Fibroblast of skin of abdomen (primary cell): Measurements from ENCODE around the gene NTNG2.
A peak's percentile ranks its signal among the peaks of the same experiment; 100 is the strongest.

ENCODE experiments used
- DNase-seq: peaks from one replicate; pipeline ENCODE4 v3.0.0-alpha.2; 2013

NTNG2 gene

GRCh38 chr9:132235894-132236661, 74.2 kb downstream of the NTNG2 start:
- peak; percentile 49 for DNase-seq

DNA sequence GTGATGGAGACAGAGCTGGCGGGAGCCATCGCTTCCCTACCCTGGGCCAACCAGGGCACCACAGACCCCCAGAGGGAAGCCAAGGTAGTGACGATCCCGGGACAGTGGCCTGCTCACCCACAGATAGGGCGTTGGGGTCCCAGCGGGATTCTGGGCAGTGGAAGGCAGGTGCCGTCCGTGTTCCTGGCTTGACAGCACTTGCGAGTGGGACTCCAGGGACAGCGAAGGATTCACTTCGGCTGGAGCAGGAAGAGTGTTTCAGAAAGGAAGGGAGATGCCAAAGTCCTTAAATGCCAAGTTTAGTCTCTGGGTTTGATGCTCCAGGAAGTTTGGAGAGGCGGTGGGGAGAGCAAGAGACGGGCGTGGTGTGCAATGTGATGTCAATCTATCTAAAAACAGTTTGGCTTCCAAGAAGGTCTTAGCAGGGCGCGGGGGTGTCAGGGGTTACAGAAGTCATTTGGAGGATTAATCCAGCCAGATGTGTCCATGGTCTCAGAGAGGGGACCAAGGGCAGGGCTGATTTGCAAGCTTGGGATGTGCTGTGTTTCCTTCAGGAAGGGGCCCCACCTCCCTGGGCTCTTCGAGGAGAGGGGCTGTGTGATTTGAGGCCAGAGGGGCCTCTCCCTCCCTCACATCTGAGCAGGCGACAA, 74.9 kb downstream of the NTNG2 start:
- DNase-seq, result no peak

GRCh38 chr9:132237481-132237880, 75.6 kb downstream of the NTNG2 start:
- DNase-seq, result no peak

GRCh38 chr9:132238026-132238972, 76.4 kb downstream of the NTNG2 start:
- DNase-seq, result no peak

DNA sequence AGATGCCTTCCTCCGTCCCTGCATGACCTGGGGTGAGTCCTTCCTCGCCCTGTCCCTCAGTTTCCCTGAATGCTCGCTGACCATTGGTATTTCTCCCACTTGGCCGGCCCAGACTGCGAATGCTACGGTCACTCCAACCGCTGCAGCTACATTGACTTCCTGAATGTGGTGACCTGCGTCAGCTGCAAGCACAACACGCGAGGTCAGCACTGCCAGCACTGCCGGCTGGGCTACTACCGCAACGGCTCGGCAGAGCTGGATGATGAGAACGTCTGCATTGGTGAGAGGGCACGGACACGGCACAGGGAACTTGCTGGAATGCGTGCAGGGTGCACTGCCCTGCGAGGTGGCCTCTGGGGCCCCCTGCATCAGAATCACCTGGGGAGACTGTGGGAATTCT, 77.1 kb downstream of the NTNG2 start:
- no peak for DNase-seq

- no peak for DNase-seq
Observed at GRCh38 chr9:132239518-132239917, 77.7 kb downstream of the NTNG2 start.

- no peak for DNase-seq
Observed at GRCh38 chr9:132239999-132240840, 78.4 kb downstream of the NTNG2 start.

- DNase-seq, result peak; percentile 75
Observed at GRCh38 chr9:132240841-132241482, 79.1 kb downstream of the NTNG2 start.

DNA sequence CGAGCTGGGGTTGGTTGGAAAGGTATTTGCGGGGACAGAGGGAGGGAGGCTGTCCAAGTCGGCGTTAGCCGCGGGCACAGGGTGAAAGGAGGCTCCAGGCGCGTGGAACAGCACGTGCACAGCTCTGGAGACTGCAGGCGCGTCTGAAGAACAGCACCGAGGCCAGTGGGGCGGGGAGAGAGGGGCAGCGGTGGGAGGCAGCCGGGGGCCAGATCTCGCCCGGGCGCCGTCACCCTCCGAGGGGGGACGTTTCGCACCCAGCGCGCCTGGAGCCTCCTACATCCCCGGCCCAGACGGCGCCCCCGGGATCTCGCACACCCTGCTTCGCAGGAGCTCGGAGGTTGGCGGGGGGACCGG, 79.6 kb downstream of the NTNG2 start:
- DNase-seq, result no peak

GRCh38 chr9:132241840-132242620, 80.2 kb downstream of the NTNG2 start:
- DNase-seq, result no peak

DNA sequence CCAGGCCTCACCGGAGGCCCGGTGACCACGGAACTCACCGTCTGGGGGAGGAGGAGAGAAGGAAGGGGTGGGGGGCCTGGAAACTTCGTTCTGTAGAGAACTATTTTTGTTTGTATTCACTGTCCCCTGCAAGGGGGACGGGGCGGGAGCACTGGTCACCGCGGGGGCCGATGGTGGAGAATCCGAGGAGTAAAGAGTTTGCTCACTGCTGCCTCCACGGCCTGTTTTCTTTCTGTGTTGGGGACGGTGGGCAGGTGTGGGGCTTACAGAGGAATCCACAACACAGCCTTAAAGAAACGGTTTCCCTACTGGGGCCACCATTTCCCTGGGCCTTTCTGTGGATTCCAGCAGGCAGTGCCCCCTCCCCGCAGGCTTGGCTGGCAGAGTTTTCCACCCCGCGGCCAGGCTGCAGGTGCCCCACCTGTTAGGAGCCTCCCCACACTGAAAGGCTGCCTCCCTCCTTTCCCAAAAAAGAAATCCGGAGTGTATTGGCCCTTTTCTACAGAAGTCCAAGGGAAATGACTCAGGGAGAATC, 80.8 kb downstream of the NTNG2 start:
- no peak for DNase-seq

GRCh38 chr9:132243156-132244074, 81.6 kb downstream of the NTNG2 start:
- no peak for DNase-seq

- no peak for DNase-seq
Observed at GRCh38 chr9:132244582-132245455, 83.0 kb downstream of the NTNG2 start.

GRCh38 chr9:132245465-132245864, 83.6 kb downstream of the NTNG2 start:
- no peak for DNase-seq

DNA sequence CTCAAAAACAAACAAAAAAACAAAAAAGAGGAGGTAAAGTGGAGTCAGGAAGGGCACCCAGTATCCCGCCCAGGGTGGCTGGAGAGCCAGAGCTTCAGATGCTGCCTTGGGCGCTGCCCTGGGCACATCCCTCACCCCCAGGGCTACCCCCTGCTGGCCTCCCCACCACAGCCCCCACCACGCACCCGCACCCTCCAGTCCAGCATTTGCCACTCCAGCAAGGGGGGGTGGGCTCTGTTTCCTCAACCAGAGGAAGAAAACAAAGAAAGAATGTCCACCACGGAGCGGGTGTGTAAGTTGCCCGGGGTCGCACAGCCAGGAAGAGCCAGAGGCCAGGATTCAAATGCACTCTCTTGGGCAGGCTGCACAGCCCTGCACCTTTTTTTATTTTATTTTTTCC, 86.1 kb downstream of the NTNG2 start:
- no peak for DNase-seq

- DNase-seq, result no peak
Observed at GRCh38 chr9:132249123-132249522, 87.3 kb downstream of the NTNG2 start.

- DNase-seq, result no peak
Observed at GRCh38 chr9:132249690-132250089, 87.8 kb downstream of the NTNG2 start.
